Activated CD4-positive, CD25-positive, alpha-beta regulatory T cell treated with anti-CD3 and anti-CD28 coated beads, Interleukin-2, amount 50 U/mL, for 72 hours (primary cell): ENCODE measurements around the gene PPP2R2C.

Experiments
- DNase-seq: peaks from one replicate; pipeline ENCODE4 v3.0.0; 2021

PPP2R2C gene

DNA sequence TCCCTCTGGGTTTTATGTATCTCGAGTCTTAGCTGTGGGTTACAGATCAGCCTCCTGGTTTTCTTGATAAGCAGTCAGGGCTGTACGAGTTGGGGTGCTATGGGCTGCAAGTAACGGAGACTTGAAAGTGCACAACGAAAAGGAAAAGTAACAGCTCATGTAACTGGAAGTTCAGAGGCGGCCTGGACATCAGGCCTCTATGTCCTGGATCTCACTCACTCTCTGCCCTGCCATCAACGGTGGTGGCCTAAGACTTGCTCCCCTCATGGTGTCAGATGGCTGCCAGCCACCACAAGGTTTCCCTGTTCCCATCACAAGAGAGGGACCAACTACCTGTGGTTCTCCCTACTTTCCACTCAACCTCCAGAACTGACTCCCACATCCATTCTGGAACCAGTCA lies 4.8 kb downstream of the PPP2R2C start:
- DNase-seq: peak; percentile 19

GRCh38 chr4:6466756-6467381 lies 5.5 kb downstream of the PPP2R2C start:
- no peak for DNase-seq

- DNase-seq: peak; percentile 21
Observed at GRCh38 chr4:6465955-6466354, 6.5 kb downstream of the PPP2R2C start.

GRCh38 chr4:6464842-6465588 lies 7.4 kb downstream of the PPP2R2C start:
- no peak for DNase-seq

DNA sequence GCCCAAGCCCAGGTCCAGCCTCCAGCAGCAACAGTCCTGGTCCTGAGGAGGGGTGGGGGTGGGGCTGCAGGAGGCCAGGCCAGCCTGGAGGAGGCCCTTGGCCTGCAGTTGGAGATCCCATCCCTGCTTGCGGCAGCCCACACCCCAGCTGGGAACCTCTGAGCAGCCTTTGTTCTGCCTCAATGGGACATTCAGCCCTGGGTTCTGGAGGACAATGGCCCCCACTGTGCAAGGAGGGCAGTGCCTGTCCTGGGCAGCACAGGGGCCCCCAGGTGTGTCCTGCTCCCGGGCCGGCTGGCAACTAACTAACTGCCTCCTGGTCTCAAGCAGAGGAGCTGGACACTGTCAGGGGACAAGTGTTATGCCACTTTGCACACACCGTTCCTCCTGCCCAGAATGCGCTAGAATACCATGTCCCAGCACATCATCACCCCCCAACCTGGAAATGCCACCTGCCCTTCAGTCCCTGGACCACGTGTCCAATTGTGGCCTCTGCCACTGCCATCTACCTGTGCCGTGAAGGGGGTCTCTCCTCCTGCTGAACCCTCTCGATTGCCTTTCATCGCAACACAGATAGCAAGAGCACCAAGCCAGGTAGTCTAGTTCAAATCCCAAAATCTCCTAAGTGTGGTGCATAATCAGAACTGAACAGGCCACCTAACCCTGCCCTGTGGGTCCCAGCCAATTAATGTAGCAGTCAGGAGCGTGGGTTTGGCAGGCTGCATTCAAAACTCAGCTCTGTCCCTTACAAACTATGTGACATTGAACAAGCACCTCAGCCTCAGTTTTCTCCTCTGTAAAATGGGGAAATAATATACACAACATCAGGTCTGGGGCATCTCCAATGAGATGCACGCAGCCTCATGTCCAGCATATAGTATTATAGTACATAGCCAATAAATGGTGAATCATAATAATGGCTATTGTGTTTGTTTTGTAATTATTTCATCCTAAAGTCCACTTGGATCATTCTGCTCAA lies 8.8 kb downstream of the PPP2R2C start:
- DNase-seq: peak; percentile 22

DNA sequence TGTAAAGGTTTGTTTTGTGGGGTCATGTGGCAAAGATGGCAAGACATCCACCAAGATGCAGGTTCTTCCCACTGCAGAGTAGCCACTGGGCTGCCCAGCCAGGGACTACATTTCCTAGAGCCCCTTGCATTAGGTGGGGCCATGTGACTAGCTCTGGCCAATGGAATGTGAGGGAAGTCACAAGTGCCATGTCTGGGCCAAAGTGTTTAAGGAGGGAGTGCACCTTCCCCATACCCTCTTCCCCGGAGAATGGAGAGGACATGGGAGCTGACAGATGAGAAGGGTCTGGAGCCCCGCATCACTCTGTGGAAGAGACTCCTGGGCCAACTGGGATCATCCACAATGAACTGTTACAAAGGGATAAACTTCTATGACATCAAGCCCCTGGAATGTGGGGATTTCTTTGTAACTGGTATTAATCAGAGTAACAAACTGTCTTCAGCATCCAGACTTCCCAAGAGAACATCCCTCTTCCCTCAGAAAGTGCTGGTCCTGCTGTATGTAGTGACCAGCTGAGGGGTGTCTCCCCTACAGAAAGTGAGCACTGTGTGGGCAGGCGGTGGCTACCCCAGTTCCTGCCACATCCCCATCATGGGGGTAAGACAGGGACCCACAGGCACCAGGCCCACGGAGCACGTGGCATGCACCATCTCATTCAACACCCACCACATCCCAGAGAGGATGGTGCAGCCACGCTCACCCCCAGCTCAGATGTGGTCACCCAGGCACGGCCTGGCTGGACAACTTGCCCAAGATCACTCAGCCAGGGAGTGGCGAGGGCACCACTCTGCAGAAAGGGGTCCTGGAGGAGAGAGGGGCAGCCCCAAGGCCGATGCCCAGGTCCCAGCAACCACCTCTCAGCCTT lies 10.9 kb downstream of the PPP2R2C start:
- DNase-seq: peak; percentile 7

- DNase-seq: peak; percentile 21
Observed at GRCh38 chr4:6460876-6461275, 11.5 kb downstream of the PPP2R2C start.

DNA sequence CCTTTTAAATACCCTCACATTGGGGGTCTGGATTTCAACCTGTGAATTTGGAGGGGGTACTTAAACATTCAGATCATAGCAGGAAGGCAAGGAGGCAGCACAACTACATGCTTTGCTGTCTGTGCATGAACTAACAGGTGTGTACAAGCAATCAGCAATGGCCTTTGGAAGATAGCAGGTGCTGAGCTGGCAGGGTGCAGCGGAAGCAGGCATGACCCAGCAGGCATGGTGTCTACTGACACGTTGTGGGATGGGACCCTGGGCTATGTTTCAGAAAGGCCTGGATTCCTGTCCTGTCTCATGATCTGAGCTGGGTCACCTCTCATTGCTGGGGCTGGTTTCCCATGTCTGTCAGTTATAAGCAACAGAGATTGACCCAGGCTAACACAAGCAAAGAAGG lies 13.9 kb downstream of the PPP2R2C start:
- DNase-seq: no peak

GRCh38 chr4:6456450-6456849 lies 16.0 kb downstream of the PPP2R2C start:
- no peak for DNase-seq

GRCh38 chr4:6454112-6454910 lies 18.1 kb downstream of the PPP2R2C start:
- DNase-seq: no peak

- no peak for DNase-seq
Observed at GRCh38 chr4:6453688-6453990, 18.8 kb downstream of the PPP2R2C start.

GRCh38 chr4:6452897-6453687 lies 19.3 kb downstream of the PPP2R2C start:
- no peak for DNase-seq

DNA sequence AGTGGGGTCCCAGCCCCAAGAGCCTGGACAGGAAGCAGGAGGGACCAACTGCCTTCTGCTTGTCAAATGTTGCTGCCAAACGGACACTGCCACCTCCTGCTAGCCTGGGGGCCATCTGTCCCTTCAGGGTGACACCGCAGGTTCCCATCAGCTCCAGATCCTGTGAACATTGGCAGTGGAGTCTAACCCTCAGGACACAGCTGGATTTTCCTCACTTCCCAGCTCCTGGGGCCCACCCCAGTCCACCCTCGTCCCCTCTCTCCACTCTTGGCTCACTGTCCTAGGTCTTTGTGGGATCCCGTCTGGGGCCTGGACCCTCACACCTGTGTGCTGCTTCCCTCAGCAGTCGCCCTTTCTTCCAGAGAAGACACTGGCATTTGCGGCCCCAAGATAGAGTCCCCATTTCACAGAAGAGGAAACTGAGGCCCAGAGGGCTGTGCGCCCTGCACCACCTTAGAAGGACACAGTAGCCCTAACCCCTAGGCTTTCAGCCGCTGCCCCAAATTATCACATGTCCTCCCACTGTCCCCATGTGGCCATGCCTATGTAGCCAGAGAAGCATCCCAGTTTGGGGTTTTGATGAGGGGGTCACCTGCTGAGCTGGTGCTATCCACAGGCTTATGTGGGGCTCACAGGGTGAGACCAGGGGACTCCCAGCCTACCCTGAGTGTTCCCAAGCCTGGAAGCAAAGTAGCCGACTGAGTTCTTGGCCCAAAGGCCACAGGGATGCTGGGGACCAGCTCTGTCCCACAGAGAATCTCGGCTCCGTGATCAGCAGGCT lies 20.1 kb downstream of the PPP2R2C start:
- no peak for DNase-seq

DNA sequence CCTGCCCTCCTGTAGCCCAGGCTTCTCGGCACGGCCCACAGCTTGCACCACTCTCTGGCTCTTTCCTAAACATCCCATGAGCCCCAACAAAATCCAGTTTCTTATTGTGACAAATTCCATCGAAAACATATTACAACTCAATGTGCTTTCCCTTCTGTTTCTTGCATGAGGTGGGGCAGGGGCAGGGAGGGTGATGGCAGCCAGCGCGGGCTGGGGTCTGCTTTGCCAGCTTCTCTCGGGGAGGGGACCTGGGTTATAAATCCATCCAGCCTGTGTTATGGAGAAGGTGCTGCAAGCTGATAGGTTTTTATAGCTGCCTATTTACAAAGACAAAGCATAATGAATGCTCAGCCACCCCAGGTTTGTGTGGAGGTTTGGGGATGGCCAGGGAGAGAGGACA lies 21.1 kb downstream of the PPP2R2C start:
- no peak for DNase-seq

- no peak for DNase-seq
Observed at GRCh38 chr4:6450709-6451108, 21.7 kb downstream of the PPP2R2C start.

DNA sequence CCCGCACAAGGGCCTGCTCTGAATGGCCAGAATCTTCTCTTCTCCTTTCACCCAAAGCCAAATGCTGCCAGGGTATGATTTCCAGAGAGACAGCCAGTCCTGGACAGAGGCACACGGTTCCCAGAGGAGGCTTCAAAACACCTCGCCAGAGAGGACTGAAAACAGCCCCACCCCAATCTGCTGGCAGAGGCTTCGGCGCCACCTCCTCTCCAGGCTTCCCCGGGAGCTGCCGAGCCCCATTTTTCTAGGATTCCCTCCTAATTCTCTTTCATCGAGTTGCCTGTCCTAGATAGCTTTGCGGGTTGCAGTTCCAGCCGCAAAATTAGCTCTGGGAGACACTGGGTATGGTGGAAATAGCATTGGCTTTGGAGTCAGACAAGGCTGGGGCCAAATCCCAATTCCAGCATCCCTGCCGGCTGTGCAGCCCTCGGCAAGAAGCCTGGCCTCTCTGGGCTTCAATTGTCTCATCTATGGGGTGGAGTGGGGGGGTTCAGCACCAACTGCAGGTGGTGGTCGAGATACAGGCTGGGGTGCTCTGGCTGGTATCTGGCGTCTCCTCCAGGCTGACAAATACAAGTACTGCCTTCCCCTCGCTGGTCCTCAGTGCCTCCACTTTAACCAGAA lies 22.6 kb downstream of the PPP2R2C start:
- DNase-seq: no peak

- no peak for DNase-seq
Observed at GRCh38 chr4:6449335-6449734, 23.1 kb downstream of the PPP2R2C start.

DNA sequence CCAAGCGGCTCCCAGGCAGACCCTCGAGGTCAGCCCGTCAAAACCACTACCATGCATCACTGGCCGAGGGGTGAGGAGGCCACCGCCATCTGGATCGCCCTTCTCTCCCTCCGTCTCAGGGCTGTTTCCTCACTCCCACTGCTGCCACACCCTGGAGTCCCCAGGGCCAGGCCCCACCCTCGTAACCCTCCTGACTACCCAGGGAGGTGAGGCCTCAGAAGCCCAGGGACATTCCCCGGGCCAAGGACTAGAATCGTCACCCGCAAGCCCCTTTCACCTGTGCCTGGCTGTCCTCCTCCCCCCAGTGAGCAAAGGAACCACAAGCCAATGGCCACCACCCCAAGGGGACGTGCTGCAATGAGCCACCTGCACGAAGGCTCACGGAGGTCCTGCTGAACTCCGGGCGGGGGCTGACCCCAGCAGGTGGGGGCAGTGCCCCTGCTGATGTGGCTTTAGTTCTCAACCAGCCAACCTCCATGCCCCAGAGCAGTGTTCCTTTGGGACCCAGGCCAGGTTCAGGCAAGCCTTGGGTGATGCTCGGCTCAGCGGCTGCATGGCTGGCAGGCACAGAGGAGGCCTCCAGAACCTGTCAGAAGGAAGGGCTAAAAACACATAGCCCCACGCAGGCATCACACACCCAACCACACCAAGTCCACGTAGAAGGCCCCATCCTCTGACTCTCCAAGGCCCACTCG lies 23.8 kb downstream of the PPP2R2C start:
- DNase-seq: no peak

GRCh38 chr4:6447672-6448171 lies 24.7 kb downstream of the PPP2R2C start:
- DNase-seq: no peak
